Head of caudate nucleus (tissue), 42 donors: Measurements from ENCODE around the gene NR1I2.

ENCODE experiments used
- DNase-seq, 42 donors: peaks; one replicate each; pipeline versions ENCODE4 v3.0.0 to v3.0.0-alpha.2; 2020 to 2021; ENCODE audit warnings: mixed read lengths in 7 of 42
- intact Hi-C: fragments of 100-400 bp; cut with DNase I; formaldehyde crosslinking; loops from one replicate; pipeline ENCODE4 v1.15.0; 2022

NR1I2 gene

DNA sequence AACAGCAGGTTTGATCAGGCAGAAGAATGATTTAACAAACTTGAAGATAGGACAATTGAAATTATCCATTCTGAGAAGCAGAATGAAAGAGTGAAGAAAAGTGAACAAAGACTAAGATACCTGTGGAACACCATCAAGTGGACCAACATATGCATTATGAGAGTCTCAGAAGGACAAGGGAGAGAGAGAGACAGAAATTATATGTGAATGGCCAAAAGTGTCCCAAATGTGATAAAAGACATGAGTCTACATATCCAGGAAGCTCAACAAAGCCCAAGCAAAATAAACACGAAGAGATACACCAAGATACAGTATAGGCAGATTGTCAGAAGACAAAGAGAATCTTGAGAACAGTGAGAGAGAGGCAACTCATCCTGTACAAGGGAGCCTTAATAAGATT lies 5.6 kb upstream of the NR1I2 start:
- intact Hi-C loops, result no loop called here
- DNase-seq, result no peak

- no peak for DNase-seq
- intact Hi-C loops, result no loop called here
Observed at GRCh38 chr3:119778176-119778575, 3.7 kb upstream of the NR1I2 start.

DNA sequence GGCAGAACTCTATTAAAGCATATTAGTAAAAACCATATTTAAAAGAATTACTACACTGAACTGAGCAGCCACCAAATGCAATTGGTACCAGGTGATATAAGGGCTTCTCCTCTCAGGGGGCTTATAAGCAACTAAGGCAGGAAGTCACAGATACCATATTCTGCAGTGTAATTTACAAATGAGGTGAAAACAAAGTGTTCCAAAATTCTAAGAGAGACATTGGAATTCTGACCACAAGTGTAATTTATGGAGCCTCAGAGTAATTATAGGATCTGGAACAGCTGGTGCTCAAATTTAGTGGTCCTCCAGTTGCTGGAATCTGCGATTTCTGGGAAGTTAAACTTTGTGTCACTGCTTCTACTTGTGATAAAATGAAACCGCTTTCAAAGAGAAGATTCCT lies 3.1 kb upstream of the NR1I2 start:
- DNase-seq, result no peak
- intact Hi-C loops, result no loop called here

DNA sequence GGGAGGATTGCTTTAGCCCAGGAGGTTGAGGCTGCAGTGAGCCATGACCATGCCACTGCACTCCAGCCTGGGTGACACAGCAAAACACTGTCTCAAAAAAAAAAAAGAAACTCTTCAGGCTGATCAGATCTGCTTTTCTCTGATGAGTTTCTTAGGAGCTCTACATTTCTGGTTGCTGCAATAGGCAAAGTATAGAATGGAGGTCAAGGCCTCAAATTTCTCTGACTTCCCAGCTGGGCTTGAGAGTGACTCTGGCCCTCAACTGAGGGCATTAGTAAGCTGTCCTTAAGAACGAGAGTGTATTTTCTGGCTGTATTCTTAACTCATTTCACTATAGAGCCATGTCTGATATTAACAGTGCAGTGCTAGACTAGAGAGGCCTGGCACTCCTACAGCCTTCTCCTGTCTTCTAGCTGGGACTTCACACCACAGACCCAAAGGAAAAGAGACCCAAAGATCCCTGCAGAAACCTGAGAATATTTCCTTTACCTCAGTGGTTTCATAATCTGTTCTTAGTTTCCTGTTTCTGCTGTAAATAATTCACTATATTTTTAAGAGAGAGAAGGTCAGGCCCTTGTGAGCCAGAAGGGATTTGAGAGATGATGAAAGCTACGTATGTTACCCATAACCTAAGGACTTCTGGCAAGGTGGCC lies 2.0 kb upstream of the NR1I2 start:
- intact Hi-C loops, result no loop called here
- DNase-seq, result no peak

- DNase-seq, result no peak
- intact Hi-C loops, result no loop called here
Observed at GRCh38 chr3:119782460-119782859, 559 bp downstream of the NR1I2 start.

DNA sequence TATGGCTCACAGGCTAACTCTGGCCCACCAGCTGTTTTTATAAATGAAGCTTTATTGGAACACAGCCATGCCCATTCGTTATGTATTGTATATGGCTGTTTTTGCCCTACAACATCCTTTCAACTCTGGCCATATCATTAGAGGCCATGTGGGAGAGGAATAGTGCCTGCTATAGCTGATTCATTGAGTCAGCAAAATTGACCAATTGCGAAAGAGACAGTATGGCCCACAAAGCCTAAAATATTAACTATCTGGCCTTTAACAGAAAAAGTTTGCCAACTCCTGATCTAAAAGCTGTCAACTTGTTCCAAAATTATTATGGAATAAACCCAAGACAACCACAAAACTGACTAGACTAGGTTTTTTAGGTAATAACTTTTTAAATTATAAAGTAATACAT lies 1.4 kb downstream of the NR1I2 start:
- no peak for DNase-seq
- intact Hi-C loops, result no loop called here

- no peak for DNase-seq
- intact Hi-C loops, result no loop called here
Observed at GRCh38 chr3:119783883-119784282, 2.0 kb downstream of the NR1I2 start.

DNA sequence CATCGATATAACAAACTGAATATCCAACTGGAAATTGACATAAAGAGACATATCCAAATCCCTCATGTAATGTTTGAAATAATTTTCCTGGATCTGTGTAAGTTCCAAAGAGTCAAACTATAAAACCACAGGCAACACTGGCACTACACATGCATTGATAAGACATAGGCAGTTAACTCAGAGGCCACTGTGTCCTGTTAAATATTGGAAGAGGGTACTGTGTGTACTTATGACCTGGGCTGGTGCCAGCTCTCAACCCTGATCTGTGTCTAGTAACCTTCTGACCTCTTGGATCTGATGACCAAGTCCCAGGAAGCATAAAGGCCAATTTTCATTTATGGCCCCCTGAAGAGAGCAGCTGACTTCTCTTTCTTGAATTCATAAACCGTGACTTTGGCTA lies 4.5 kb downstream of the NR1I2 start:
- intact Hi-C loops, result no loop called here
- DNase-seq, result no peak

DNA sequence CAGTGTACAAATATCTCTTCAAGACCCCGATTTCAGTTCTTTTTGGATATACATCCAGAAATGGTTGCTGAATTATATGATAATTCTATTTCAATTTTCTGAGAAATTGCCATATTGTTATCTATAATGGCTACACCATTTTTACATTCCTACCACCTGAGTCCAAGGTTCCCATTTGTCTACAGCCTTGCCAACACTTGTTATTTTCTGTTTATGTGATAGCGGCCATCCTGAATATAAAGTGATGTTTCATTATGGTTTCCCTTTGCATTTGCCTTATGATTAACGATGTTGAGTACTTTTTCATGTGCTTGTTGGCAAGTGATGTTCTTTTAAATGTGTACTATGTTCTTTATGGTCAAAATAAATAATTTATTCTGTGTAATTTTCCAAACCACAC lies 8.5 kb downstream of the NR1I2 start:
- intact Hi-C loops, result no loop called here
- no peak for DNase-seq

DNA sequence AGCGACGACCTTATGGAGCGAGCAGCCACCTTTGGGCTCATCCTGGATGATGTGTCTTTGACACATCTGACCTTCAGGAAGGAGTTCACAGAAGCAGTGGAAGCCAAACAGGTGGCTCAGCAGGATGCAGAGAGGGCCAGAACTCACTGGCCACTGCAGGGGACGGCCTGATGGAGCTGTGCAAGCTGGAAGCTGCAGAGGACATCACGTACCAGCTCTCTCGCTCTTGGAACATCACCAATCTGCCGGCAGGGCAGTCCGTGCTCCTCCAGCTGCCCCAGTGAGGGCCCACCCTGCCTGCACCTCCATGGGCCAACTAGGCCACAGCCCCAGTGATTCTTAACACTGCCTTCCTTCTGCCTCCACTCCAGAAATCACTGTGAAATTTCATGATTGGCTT lies 10.4 kb downstream of the NR1I2 start:
- intact Hi-C loops, result no loop called here
- DNase-seq, result no peak

GRCh38 chr3:119794401-119794800 lies 12.5 kb downstream of the NR1I2 start:
- intact Hi-C loops, result no loop called here
- peak in 1 of 42 donors; percentile 13 for DNase-seq

GRCh38 chr3:119794971-119795612 lies 13.2 kb downstream of the NR1I2 start:
- peak in 1 of 42 donors; percentile 22 for DNase-seq

DNA sequence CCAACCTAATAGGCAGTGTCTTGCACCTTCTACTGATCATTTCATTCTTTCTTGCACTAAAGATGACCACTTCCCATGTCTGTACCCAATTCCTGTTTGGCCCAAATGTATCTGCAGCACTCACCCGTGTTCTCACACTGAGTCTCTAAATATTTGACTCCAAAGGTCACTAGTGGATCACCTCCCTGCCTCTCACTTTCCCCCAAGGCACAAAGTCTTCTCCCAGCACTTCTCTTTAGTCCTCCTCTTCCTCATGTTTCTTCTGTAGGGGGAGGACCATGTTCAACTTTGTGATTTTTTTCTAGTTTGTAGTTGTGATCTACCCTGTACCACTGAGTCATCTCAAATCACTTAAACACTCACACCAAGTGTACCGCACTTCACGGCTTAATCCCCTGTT lies 13.9 kb downstream of the NR1I2 start:
- DNase-seq, result peak in 1 of 42 donors; percentile 14
- intact Hi-C loops, result no loop called here

More at GRCh38 chr3:119794971-119795612, 13.2 kb downstream of the NR1I2 start:
- intact Hi-C loops, result no loop called here

DNA sequence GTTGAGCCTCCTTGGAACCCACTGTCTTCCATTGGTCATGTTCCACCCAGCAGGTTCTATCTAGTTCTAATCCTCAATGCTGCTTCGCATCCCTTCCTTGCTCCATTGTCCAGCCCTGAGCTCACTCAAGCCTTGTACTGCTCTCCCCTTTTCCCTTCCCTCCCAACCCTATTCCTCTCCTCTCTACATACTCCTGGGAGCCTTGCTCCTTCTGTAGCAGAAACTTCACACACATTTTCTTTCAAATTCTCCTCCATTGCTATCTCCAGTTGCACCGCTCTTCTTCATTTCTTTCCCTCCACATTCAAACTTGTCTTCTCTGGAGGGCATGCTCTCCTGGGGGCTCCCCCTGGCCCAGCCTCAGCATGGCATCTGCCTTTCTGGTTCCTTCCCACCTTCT lies 14.5 kb downstream of the NR1I2 start:
- DNase-seq, result no peak
- intact Hi-C loops, result no loop called here

- intact Hi-C loops, result no loop called here
- DNase-seq, result peak in 1 of 42 donors; percentile 13
Observed at GRCh38 chr3:119796785-119797184, 14.9 kb downstream of the NR1I2 start.

DNA sequence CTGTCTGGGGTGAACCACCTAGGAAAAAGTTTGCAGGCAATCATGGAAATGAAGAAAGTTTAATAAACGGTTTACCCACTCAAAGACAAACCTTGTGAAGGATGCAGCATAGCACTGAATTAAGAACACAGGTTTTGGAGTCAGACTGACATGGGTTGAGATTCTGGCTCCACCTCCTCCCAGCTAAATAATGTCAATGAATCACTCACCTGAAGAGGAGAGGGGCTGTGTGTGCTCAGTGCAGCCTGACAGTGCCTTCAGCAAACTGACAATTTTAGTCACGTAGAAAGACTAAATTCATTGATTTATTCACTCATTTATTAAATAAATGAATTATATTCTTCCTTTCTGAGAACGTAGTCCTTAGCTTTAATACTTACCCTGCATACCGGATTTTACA lies 18.9 kb downstream of the NR1I2 start:
- intact Hi-C loops, result no loop called here
- peak in 1 of 42 donors; percentile 39 for DNase-seq

- intact Hi-C loops, result no loop called here
- DNase-seq, result peak in 1 of 42 donors; percentile 33
Observed at GRCh38 chr3:119808244-119808643, 26.3 kb downstream of the NR1I2 start.

- peak in 1 of 42 donors; percentile 38 for DNase-seq
- intact Hi-C loops, result no loop called here
Observed at GRCh38 chr3:119808843-119809242, 26.9 kb downstream of the NR1I2 start.

- intact Hi-C loops, result no loop called here
- DNase-seq, result peak in 1 of 42 donors; percentile 36
Observed at GRCh38 chr3:119809249-119810017, 27.5 kb downstream of the NR1I2 start.

GRCh38 chr3:119810018-119810435 lies 28.1 kb downstream of the NR1I2 start:
- intact Hi-C loops, result no loop called here
- DNase-seq, result peak in 40 of 42 donors; percentile 12 to 70 (median 42)
